ENCODE data around the gene ZBTB40.

Gene ZBTB40

GRCh38 chr1:22451702-22452480 lies at the start of gene ZBTB40:
ZBTB40 (plus strand) TSS chr1:22451851; CDS start chr1:22489949, 38,098 bp downstream.
- DNase-seq, result peak; percentile 93

- DNase-seq, result no peak
Measured at GRCh38 chr1:22402356-22403053, 49.1 kb upstream of the ZBTB40 start.

GRCh38 chr1:22404486-22404885 lies 47.2 kb upstream of the ZBTB40 start:
- no peak for DNase-seq

- no peak for DNase-seq
Measured at GRCh38 chr1:22406722-22407495, 44.7 kb upstream of the ZBTB40 start.

- DNase-seq, result no peak
Measured at GRCh38 chr1:22408230-22408629, 43.4 kb upstream of the ZBTB40 start.

- no peak for DNase-seq
Measured at GRCh38 chr1:22410401-22410800, 41.2 kb upstream of the ZBTB40 start.

GRCh38 chr1:22410928-22411495 lies 40.6 kb upstream of the ZBTB40 start:
- no peak for DNase-seq

- DNase-seq, result no peak
Measured at GRCh38 chr1:22411589-22411988, 40.1 kb upstream of the ZBTB40 start.

GRCh38 chr1:22412932-22413727 lies 38.5 kb upstream of the ZBTB40 start:
- DNase-seq, result no peak

- DNase-seq, result no peak
Measured at GRCh38 chr1:22413799-22414198, 37.9 kb upstream of the ZBTB40 start.

GRCh38 chr1:22414244-22414751 lies 37.4 kb upstream of the ZBTB40 start:
- DNase-seq, result no peak

GRCh38 chr1:22415489-22415888 lies 36.2 kb upstream of the ZBTB40 start:
- DNase-seq, result no peak

- DNase-seq, result peak; percentile 74
Measured at GRCh38 chr1:22416555-22417454, 34.8 kb upstream of the ZBTB40 start.

- no peak for DNase-seq
Measured at GRCh38 chr1:22417466-22417865, 34.2 kb upstream of the ZBTB40 start.

- no peak for DNase-seq
Measured at GRCh38 chr1:22418312-22418711, 33.3 kb upstream of the ZBTB40 start.

- no peak for DNase-seq
Measured at GRCh38 chr1:22418933-22419382, 32.7 kb upstream of the ZBTB40 start.

- peak; percentile 50 for DNase-seq
Measured at GRCh38 chr1:22420455-22421053, 31.1 kb upstream of the ZBTB40 start.

- no peak for DNase-seq
Measured at GRCh38 chr1:22426781-22427180, 24.9 kb upstream of the ZBTB40 start.

GRCh38 chr1:22428672-22429071 lies 23.0 kb upstream of the ZBTB40 start:
- DNase-seq, result no peak

- DNase-seq, result no peak
Measured at GRCh38 chr1:22431965-22432364, 19.7 kb upstream of the ZBTB40 start.

GRCh38 chr1:22434717-22435116 lies 16.9 kb upstream of the ZBTB40 start:
- DNase-seq, result no peak
